Hepatic stellate cell (primary cell): ENCODE measurements around the gene NOTCH1.
A peak's percentile ranks its signal among the peaks of the same experiment; 100 is the strongest.
"Not testable (repeated sequence)": the region's sequence is repeated elsewhere in the genome, so short reads cannot be mapped to it uniquely, and the experiment has no call there.

Experiments
- DNase-seq: peaks from one replicate; pipeline ENCODE4 v3.0.0; 2011; ENCODE audit warnings: low spot score

The NOTCH1 gene

DNA sequence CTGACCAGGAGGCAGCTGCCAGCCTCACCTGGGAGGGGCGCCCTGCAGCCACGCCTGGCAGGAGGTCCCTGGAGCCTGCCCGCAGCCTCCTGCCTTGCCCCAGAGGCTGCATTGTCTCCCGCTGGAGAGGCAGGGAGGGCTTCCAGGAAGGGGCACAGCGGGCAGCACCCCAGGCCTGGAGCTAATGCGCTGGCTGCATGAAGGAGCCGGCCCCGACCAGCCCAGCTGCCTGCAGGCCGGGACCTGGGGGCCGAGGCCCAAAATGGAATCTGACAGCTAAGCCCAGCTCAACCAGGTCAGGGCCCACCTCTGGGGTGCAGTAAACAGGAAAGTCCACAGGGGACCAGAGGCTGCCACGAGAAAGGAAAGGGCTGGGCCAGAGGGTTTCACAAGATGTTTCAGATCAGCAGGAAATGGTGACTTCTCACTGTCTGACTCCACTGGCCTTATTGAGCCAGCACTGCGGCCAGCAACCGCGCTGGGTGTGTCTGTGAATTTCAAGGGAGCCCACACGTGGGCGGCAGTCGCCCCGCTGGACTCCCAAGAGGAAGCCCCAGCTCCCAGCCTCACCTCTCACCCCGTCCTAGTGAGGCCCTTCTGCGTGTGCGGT, 18.6 kb upstream of the NOTCH1 start:
- DNase-seq: peak; percentile 83

- no peak for DNase-seq
Measured at GRCh38 chr9:136563646-136564325, 17.9 kb upstream of the NOTCH1 start.

DNA sequence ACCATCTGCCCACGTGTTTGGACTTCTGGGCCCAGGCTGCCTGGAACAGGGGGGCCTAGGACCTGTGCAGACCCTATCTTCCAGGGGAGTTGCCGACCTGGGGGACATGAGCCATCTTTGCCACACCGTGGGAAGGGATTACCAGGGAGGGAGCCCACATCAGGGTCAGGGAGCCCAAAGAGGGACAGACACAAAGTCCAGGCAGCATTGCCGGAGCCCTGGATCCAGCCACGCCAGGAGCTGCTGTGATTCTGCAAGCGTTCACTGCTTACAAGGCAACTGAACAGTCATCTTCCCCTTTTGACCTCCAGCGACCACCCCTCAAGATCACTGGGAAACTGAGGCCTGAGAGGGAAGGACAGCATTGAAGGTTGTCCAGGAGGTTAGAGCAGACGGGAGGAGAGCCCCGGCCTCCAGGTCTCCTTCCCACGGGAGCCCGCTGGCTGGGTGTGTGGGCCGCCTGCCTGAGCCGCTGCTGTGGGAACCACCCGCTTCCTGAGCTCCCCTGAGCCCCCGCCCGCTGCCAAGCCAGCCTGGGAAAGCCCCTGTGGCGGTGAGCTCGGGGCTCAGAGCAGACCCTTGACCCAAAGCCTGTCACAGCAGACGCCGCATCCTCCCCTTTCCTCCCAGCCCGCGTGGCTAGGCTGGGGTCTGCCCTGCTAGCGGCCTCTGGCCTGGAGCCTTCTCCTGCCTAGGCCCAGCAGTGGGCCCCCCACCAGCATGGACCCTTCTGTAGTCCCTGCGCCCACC, 17.1 kb upstream of the NOTCH1 start:
- no peak for DNase-seq

DNA sequence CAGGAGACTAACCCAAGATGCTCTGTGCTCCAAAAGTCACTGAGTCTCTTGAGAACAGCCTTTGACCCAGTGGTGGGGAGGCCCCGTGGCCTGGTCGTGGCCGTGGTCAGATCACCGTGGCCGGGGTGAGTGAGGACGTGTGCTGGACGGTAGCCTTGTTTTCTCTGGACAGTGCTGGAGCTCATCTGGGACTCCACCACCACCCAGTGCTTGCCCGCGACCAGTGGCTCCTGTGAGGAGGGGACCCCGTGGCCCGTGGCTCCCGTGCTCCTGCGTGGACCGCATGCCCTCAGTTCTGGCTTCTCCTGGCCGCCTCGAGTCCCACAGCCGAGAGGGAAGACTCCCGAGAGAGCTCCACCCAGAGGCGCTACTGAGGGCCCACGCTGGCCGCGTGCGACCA, 15.9 kb upstream of the NOTCH1 start:
- DNase-seq: no peak

DNA sequence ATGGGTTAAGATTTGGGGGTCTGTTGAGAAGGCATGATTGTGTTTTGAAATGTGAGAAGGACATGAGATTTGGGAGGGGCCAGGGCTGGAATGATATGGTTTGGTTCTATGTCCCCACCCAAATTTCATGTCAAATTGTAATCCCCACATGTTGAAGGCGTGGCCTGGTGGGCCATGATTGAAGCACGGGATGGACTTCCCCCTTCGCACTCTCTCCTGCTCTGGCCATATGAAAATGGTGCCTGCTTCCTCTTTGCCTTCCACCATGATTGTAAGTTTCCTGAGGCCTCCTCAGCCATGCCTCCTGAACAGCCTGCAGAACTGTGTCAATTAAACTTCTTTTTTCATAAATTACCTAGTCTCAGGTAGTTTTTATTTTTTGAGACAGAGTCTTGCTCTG, 14.7 kb upstream of the NOTCH1 start:
- no peak for DNase-seq

DNA sequence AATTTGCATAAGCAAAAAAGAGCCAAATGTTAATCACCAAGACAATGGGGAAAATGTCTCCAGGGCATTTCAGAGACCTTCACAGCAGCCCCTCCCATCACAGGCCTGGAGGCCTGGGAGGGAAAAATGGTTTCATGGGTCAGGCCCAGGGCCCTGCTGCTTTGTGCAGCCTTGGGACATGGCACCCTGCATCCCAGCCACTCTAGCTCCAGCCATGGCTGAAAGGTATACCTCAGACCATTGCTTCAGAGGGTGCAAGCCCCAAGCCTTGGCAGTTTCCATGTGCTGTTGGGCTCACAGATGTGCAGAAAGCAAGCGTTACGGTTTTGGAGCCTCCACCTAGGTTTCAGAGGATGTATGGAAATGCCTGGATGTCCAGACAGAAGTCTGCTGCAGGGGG, 13.5 kb upstream of the NOTCH1 start:
- DNase-seq: not testable (repeated sequence)

- not testable (repeated sequence) for DNase-seq
Measured at GRCh38 chr9:136558846-136559245, 13.0 kb upstream of the NOTCH1 start.

GRCh38 chr9:136558373-136558772, 12.5 kb upstream of the NOTCH1 start:
- no peak for DNase-seq

GRCh38 chr9:136557036-136557435, 11.2 kb upstream of the NOTCH1 start:
- DNase-seq: no peak

DNA sequence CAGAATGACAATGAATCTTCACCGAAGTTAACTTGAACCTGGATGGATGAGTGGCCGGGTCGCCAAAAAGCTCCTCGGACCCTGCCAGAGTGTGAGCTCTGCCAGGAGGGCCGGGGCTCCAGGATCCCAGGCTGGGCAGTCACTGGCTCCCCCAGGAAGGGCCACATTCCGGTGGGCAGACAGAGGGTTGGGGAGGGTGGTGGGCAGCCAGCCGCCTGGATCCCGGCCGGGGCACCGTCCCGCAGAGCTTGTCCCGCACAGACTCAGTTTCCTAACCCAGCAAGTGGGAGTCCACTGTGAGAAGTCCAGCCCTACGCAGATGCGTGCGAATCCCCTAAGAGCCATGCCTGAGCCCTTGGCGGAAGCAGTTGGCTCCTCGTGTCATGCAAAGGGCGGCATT, 10.3 kb upstream of the NOTCH1 start:
- no peak for DNase-seq

DNA sequence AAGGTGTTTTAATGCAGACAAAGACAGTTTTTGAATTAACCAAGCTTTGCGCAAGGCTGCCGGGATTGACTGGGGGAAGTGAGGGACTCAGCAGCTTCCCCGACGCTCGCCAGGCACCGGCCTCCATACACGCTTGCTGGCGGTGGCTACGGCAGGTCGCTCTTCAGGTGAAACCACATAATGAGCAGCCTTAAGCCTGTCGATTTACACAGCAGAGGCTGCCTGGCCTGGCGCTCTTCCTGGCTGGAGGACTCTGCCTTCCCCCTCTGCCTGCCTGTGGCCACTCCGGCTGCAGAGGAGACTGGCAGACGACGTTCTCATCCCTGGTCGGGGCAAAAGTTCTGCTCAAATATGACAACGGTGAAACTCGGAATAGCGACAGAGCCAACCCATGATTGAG, 9.0 kb upstream of the NOTCH1 start:
- DNase-seq: no peak

- no peak for DNase-seq
Measured at GRCh38 chr9:136553581-136553980, 7.7 kb upstream of the NOTCH1 start.

DNA sequence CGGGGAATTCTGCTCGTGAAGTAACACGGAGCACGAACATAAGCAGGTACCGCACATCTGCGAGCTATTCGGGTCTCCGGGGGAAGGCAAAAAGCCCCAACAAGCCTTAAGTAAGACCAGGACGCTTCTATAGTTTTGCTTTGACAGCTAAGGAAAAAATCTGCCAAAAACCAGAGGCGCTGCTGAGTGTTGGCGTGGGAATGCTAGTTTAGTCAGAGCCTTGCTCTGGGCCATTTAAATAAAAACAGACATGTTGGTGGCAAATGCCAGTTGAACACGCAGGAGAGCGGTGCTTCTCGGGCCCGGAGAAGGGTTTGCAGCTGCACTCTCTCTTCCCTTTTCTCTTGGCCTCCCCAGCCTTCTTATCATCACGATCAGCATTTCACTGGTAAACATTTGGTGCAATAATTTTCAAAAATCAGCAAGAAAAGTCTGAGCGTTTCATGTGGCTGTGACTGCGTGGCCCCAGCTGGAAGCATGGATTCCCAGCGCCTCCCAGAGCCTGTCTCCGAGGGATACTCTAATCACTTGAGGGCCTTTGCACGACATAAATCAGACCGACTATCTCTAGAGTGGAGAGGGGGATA, 6.4 kb upstream of the NOTCH1 start:
- DNase-seq: peak; percentile 85

DNA sequence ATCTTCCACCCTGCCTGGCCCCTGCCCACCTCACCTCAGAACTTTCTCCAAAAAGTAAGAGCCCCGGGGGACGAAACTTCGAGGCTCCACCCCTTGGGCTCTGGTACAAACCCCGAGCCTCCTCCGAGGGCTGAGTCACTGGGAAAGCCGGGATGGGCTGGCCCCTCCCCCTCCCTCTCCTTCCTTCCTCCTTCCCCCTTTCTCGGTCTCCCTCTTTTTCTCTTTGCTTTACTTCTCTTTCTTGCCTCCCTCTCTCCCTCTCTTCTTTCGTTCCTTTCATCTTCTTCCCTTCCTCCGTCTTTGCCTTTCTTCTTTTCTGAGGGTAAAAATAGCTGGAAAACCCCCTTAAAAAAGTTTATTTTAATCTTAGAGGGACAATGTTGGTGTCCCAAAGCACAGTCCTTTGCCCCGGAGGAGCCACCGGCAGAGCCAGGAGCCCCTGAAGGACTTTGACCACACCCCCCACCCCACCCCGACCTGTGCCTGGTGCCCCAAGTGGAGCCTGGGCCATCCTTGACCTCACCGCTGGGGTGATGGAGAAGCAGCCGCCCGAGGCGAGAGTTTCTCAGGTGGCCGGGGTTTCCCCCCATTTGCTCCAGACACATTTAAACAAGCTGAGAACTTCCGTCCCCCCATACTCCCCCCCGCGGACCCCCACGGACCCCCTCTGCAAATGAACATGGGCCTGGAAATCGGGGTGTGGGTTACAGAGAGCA, 5.7 kb upstream of the NOTCH1 start:
- peak; percentile 97 for DNase-seq

DNA sequence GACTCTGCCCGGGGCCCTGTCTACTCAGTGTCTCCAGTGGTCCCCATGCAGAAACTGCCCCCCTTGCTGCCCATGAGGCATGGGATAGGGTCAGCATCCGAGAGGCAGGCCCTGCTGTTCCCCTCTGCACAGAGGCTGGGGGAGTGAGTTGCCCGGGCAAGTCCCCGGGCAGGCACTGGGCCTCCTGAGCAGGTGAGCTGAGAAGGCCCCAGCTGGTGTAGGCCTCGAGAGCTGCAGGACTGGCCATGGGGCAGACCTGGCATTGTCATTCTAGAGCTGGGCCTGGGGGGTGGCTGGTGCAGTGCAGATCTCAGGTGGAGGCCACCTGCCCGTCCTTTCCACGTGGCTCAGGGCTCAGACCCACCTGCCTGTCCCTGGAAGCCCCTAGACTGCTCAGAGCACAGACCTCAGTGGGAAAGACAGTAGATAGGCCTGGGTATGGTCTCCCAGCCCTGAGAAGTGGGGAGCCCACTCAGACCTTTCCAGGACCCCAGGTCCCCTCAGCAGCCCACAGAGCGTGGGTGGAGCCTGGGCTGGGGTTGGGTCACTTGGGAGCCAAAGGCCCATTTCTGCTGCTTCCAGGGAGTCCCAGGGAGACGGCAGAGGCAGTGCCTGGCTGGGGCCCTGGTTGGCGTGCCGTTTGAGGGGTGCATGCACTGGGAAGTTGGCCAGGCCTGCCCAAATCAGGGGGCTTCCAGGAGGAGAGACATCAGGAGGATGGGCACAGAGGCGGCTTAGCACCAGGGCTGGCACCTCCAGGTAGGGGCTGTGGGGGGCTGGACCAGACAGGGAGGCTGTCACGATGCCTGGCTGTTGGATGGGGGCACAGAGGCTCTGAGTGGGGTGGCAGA, 4.8 kb upstream of the NOTCH1 start:
- no peak for DNase-seq

DNA sequence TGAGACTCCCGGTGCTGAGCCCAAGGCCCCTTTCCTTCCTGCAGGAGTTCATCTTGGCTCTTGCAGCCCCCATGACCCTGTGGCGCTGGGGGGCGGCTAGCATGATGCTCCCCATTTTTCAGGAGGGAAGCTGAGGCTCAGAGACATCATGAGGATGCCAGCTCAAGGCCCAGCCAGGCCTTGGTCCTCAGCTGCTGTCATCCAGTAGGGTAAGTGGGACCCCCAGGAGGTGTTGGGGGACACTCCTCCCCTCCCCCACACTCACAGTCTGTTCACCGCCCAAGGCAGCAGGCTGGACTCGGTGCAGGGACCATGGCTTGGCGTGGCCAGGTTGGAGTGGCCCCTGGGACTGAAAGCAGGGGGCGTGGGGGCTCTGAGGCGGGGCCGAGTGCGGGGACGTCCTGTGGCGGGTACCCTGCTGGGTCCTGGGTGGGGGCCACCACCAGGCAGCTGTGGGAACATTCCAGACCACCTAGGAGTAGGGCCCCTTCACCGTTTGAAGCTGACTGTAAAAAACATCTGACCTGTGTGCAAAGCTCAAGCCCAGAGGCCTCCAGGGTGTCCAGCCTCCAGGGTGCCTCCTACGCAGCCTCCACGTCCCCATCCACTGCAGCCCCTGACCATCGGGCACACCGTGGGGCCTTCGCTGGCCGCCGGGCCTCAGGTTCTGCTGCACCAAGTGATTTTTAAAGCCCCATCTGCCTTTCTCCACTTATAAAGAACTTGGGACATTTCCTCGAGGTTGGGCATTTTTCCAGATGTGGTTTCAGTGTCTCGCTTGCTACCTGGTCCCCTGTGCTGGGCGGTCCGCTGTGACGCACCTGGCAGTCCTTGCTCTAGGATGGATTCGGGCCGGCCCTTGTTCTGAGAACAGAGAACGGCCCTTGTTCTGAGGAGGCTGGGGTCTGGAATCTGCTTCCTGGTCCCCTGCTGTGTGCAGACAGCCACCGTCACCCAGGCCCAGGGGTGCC, 3.4 kb upstream of the NOTCH1 start:
- no peak for DNase-seq

- DNase-seq: no peak
Measured at GRCh38 chr9:136547508-136548215, 1.8 kb upstream of the NOTCH1 start.

GRCh38 chr9:136546697-136547501, 1.1 kb upstream of the NOTCH1 start:
- DNase-seq: peak; percentile 44

- DNase-seq: no peak
Measured at GRCh38 chr9:136545692-136545964, 220 bp downstream of the NOTCH1 start.
